Spleen (tissue), 11 donors: ENCODE results near the gene SEMG2. TPM values are rescaled to one million over a fixed set of nuclear protein-coding genes. Genes with fewer than 3 reads are reported as not detected.

Source experiments
- DNase-seq: peaks from one replicate; pipeline ENCODE4 v3.0.0-alpha.2; 2020
- H3K27ac ChIP-seq, 8 donors: fragments of 200-600 bp; sonication (generic) in 7 of 8; 1 replicate in 4 of 8; 2 replicates in 4 of 8; pipeline versions ENCODE4 v1.5.0 to v1.8.0; 2016 to 2021; ENCODE audit warnings: inconsistent platforms in 4 of 8, mild to moderate bottlenecking in 4 of 8, moderate library complexity in 1 of 8
- H3K27me3 ChIP-seq, 7 donors: fragments of 200-600 bp; sonication (generic) in 6 of 7; replicated peaks in 1 of 7; 1 replicate in 4 of 7; 2 replicates in 3 of 7; pipeline versions ENCODE4 v1.5.0 to v1.8.0; 2016 to 2021; ENCODE audit warnings: inconsistent platforms in 3 of 7, mild to moderate bottlenecking in 1 of 7
- H3K36me3 ChIP-seq, 6 donors: fragments of 200-600 bp; sonication (generic) in 5 of 6; 1 replicate in 4 of 6; 2 replicates in 2 of 6; pipeline versions ENCODE4 v1.5.0 to v1.8.0; 2016 to 2021; ENCODE audit warnings: inconsistent platforms in 2 of 6
- H3K4me1 ChIP-seq, 6 donors: fragments of 200-600 bp; sonication (generic) in 5 of 6; 1 replicate in 3 of 6; 2 replicates in 3 of 6; pipeline versions ENCODE4 v1.5.0 to v1.8.0; 2016 to 2021; ENCODE audit warnings: inconsistent platforms in 3 of 6
- H3K4me3 ChIP-seq, 8 donors: fragments of 200-600 bp; sonication (generic) in 7 of 8; 1 replicate in 4 of 8; 2 replicates in 4 of 8; pipeline versions ENCODE4 v1.5.0 to v1.8.0; 2016 to 2021; ENCODE audit warnings: inconsistent platforms in 4 of 8, mild to moderate bottlenecking in 4 of 8, moderate library complexity in 2 of 8
- H3K9me3 ChIP-seq, 8 donors: fragments of 200-600 bp; sonication (generic) in 7 of 8; 1 replicate in 4 of 8; 2 replicates in 4 of 8; pipeline versions ENCODE4 v1.5.0 to v1.8.0; 2016 to 2021; ENCODE audit warnings: inconsistent platforms in 4 of 8
- CTCF ChIP-seq, 11 experiments: fragments of 200-600 bp in 7 of 11; fragments of 450-650 bp in 4 of 11; sonication (generic) in 4 of 11; IDR thresholded peaks in 8 of 11; conservative IDR thresholded peaks in 3 of 11; 1 replicate in 7 of 11; 2 replicates in 4 of 11; pipeline versions ENCODE4 v1.4.0 to v1.8.0; 2016 to 2021; ENCODE audit warnings: antibody characterized with exemption in 11 of 11, inconsistent platforms in 4 of 11, mild to moderate bottlenecking in 1 of 11
- POLR2A ChIP-seq, 3 donors: fragments of 450-650 bp; IDR thresholded peaks; one replicate each; pipeline ENCODE4 v1.5.1; 2017; ENCODE audit warnings: antibody characterized with exemption in 3 of 3, mild to moderate bottlenecking in 1 of 3
- POLR2AphosphoS5 ChIP-seq, 3 donors: sonication (generic); formaldehyde crosslinking; IDR thresholded peaks; one replicate each; pipeline ENCODE4 v1.5.1; 2017; ENCODE audit warnings: antibody characterized with exemption in 3 of 3
- WGBS, 5 donors: extraction: QIAGEN DNeasy Blood & Tissue Kit in 3 of 5; methylation state at CpG; one replicate each; pipeline versions ENCODE4 v1.1.5 to v1.1.7; 2013 to 2018; 5-methylcytosine and 5-hydroxymethylcytosine counted together
- intact Hi-C: fragments of 100-400 bp; cut with DNase I; formaldehyde crosslinking; loops from one replicate; pipeline ENCODE4 v1.15.0; 2023; ENCODE audit warnings: low total_unique reads
- polyA plus RNA-seq, 3 donors: library from polyadenylated mRNA; stranded (reverse); fragments of 200-250 nt; gene quantifications; one replicate each; pipeline ENCODE4 v1.2.1, GENCODE V29; 2013
- total RNA-seq, 7 donors: library from RNA; depleted of rRNA in 3 of 7; stranded (reverse); fragments of >200 nt in 3 of 7; fragmentation: NEBNext Ultra II Directional in 4 of 7; extraction: Animal tissue kit (Norgen Biotek cat#: 25700) in 4 of 7; gene quantifications; one replicate each; pipeline versions ENCODE4 v1.1.0 to v1.2.1, GENCODE V29; 2016 to 2021
- donor health status: healthy with polysubstance abuse.
- donor health status: DM: no; HTN: no; CAD: no; lungs with moderate emphysema.
- donor health status: DM: no; HTN: no; CAD: no.
- donor health status: Bipolar disorder and iron deficiency.
- donor health status: healthy.
- donor health status: DM: no; HTN: no; CAD: no.
- donor health status: DM: yes; HTN: yes; CAD: no.

SEMG2 gene
- total and polyA plus RNA-seq, 10 donors: not detected

- H3K27me3 ChIP-seq: peaks cover 0 to 28% (median 0%) of the 10 kb centered on the region in 7 donors
- no peak overlapping the region for H3K27ac ChIP-seq
- no peaks in the 10 kb centered on the region for H3K36me3 ChIP-seq
- TF ChIP-seq POLR2A (IDR thresholded peaks at IDR 0.05): no peak
- TF ChIP-seq POLR2AphosphoS5 (IDR thresholded peaks at IDR 0.05): no peak
- TF ChIP-seq CTCF (IDR thresholded peaks at IDR 0.05 in 8 of 11, conservative IDR thresholded peaks at IDR 0.05 in 3 of 11): no peak
- no peak overlapping the region for H3K4me3 ChIP-seq
- intact Hi-C loops: no loop called here
- H3K4me1 ChIP-seq: no peaks in the 10 kb centered on the region
- WGBS, 5 donors: 78 to 90% (median 87%) methylated on average over 3 of the region's 3 CpGs
- no peak for DNase-seq
- H3K9me3 ChIP-seq: no peaks in the 10 kb centered on the region
These were observed 47.4 kb downstream of the SEMG2 start for GRCh38 chr20:45268531-45268930.

GRCh38 chr20:45269056-45269455, 47.9 kb downstream of the SEMG2 start:
- Histone ChIP-seq H3K36me3 (no peaks in the 10 kb centered on the region), H3K27ac (no peak overlapping the region), H3K4me3 (no peak overlapping the region), H3K4me1 (no peaks in the 10 kb centered on the region), H3K9me3 (no peaks in the 10 kb centered on the region), H3K27me3 (peaks cover 0 to 28% (median 0%) of the 10 kb centered on the region in 7 donors)
- DNase-seq: no peak
- intact Hi-C loops: no loop called here
- 77 to 86% (median 78%) methylated on average over 3 of the region's 3 CpGs for WGBS, 5 donors
- TF ChIP-seq CTCF (IDR thresholded peaks at IDR 0.05 in 8 of 11, conservative IDR thresholded peaks at IDR 0.05 in 3 of 11) (no peak), POLR2A (IDR thresholded peaks at IDR 0.05) (no peak), POLR2AphosphoS5 (IDR thresholded peaks at IDR 0.05) (no peak)

GRCh38 chr20:45269754-45270270, 48.6 kb downstream of the SEMG2 start:
- Histone ChIP-seq H3K27ac (no peak overlapping the region), H3K4me3 (no peak overlapping the region), H3K36me3 (no peaks in the 10 kb centered on the region), H3K9me3 (no peaks in the 10 kb centered on the region), H3K27me3 (peaks cover 0 to 32% (median 0%) of the 10 kb centered on the region in 7 donors), H3K4me1 (no peaks in the 10 kb centered on the region)
- 74 to 82% (median 77%) methylated on average over 4 of the region's 4 CpGs for WGBS, 5 donors
- TF ChIP-seq CTCF (IDR thresholded peaks at IDR 0.05 in 8 of 11, conservative IDR thresholded peaks at IDR 0.05 in 3 of 11): no peak
- TF ChIP-seq POLR2A (IDR thresholded peaks at IDR 0.05): no peak
- no peak for TF ChIP-seq POLR2AphosphoS5 (IDR thresholded peaks at IDR 0.05)
- intact Hi-C loops: no loop called here
- DNase-seq: no peak

Other genes starting within 250 kb of the SEMG2 start
- not detected for gene KCNS1, start 120.2 kb upstream of the SEMG2 start, total RNA-seq
- gene KCNS1, start 120.2 kb upstream of the SEMG2 start, polyA plus RNA-seq: under 1 TPM in 2 of 3 donors, not detected in 1; 0.05 to 0.06 TPM
- not detected for gene WFDC5, start 106.2 kb upstream of the SEMG2 start, total RNA-seq
- gene WFDC5, start 106.2 kb upstream of the SEMG2 start, polyA plus RNA-seq: not detected
- not detected for gene WFDC12, start 96.9 kb upstream of the SEMG2 start, total RNA-seq
- not detected for gene WFDC12, start 96.9 kb upstream of the SEMG2 start, polyA plus RNA-seq
- 10 to 100 TPM in 2 of 7 donors, 1 to 10 TPM in 3, not detected in 2; 1.8 to 22.8 (median 3.5) TPM for gene PI3, start 46.5 kb upstream of the SEMG2 start, total RNA-seq
- 1 to 10 TPM in 2 of 3 donors, not detected in 1; 1.7 TPM for gene PI3, start 46.5 kb upstream of the SEMG2 start, polyA plus RNA-seq
- under 1 TPM in 1 of 7 donors, not detected in 6; 0.72 TPM for gene SEMG1, start 14.3 kb upstream of the SEMG2 start, total RNA-seq
- gene SEMG1, start 14.3 kb upstream of the SEMG2 start, polyA plus RNA-seq: not detected
- gene SLPI, start 33.2 kb downstream of the SEMG2 start, total RNA-seq: 10 to 100 TPM in 3 of 7 donors, 1 to 10 TPM in 4; 2.9 to 26.9 (median 9.0) TPM
- 10 to 100 TPM in 1 of 3 donors, 1 to 10 TPM in 2; 5.1 to 11.9 (median 8.4) TPM for gene SLPI, start 33.2 kb downstream of the SEMG2 start, polyA plus RNA-seq
- not detected for gene RBPJL, start 85.5 kb downstream of the SEMG2 start, total RNA-seq
- gene RBPJL, start 85.5 kb downstream of the SEMG2 start, polyA plus RNA-seq: under 1 TPM in 2 of 3 donors, not detected in 1; 0.05 to 0.09 TPM
- not detected for gene MATN4, start 86.9 kb downstream of the SEMG2 start, total RNA-seq
- gene MATN4, start 86.9 kb downstream of the SEMG2 start, polyA plus RNA-seq: under 1 TPM in 2 of 3 donors, not detected in 1; 0.19 to 0.52 TPM
- gene SDC4, start 127.1 kb downstream of the SEMG2 start, total RNA-seq: 10 to 100 TPM; 27.2 to 56.1 (median 39.7) TPM
- 10 to 100 TPM; 10.4 to 21.0 (median 15.5) TPM for gene SDC4, start 127.1 kb downstream of the SEMG2 start, polyA plus RNA-seq
- 10 to 100 TPM; 23.7 to 69.8 (median 35.3) TPM for gene SYS1, start 141.8 kb downstream of the SEMG2 start, total RNA-seq
- gene SYS1, start 141.8 kb downstream of the SEMG2 start, polyA plus RNA-seq: 10 to 100 TPM; 15.1 to 22.2 (median 21.6) TPM
- under 1 TPM in 2 of 7 donors, not detected in 5; 0.60 to 0.66 TPM for gene TP53TG5, start 157.0 kb downstream of the SEMG2 start, total RNA-seq
- gene TP53TG5, start 157.0 kb downstream of the SEMG2 start, polyA plus RNA-seq: under 1 TPM in 1 of 3 donors, not detected in 2; 0.08 TPM
- 10 to 100 TPM; 15.8 to 38.5 (median 28.1) TPM for gene DBNDD2, start 186.9 kb downstream of the SEMG2 start, total RNA-seq
- gene DBNDD2, start 186.9 kb downstream of the SEMG2 start, polyA plus RNA-seq: 10 to 100 TPM; 19.0 to 36.2 (median 31.8) TPM
- gene PIGT, start 194.8 kb downstream of the SEMG2 start, total RNA-seq: 10 to 100 TPM; 60.2 to 82.8 (median 69.6) TPM
- gene PIGT, start 194.8 kb downstream of the SEMG2 start, polyA plus RNA-seq: 10 to 100 TPM; 42.5 to 51.0 (median 49.8) TPM
- gene WFDC2, start 248.4 kb downstream of the SEMG2 start, total RNA-seq: under 1 TPM in 2 of 7 donors, not detected in 5; 0.74 to 0.79 TPM
- gene WFDC2, start 248.4 kb downstream of the SEMG2 start, polyA plus RNA-seq: 1 to 10 TPM in 1 of 3 donors, under 1 TPM in 2; 0.35 to 1.5 (median 0.58) TPM